Liver (tissue), 9 donors: ENCODE measurements around the gene SERPINA3. TPM values are rescaled to one million over a fixed set of nuclear protein-coding genes. Genes with fewer than 3 reads are reported as not detected.

Source experiments
- DNase-seq: peaks from one replicate; pipeline ENCODE4 v3.0.0-alpha.2; 2017; ENCODE audit warnings: low spot score
- H3K27ac ChIP-seq, 2 donors: one replicate each; pipeline ENCODE4 v1.7.0; 2013; ENCODE audit warnings: inconsistent platforms in 2 of 2, low read length in 2 of 2, control low read depth in 1 of 2, low read depth in 1 of 2, mild to moderate bottlenecking in 1 of 2
- H3K27me3 ChIP-seq, 4 donors: one replicate each; pipeline versions ENCODE4 v1.6.1 to v1.7.0; 2013; ENCODE audit warnings: low read length in 3 of 4, inconsistent platforms in 1 of 4, mild to moderate bottlenecking in 1 of 4, moderate library complexity in 1 of 4; ENCODE audit not compliant: control insufficient read depth in 4 of 4, insufficient read depth in 4 of 4
- H3K36me3 ChIP-seq, 4 donors: one replicate each; pipeline versions ENCODE4 v1.6.1 to v1.7.0; 2013; ENCODE audit warnings: low read length in 3 of 4, mild to moderate bottlenecking in 3 of 4, low read depth in 1 of 4, moderate library complexity in 1 of 4; ENCODE audit not compliant: control insufficient read depth in 4 of 4, insufficient read depth in 3 of 4
- H3K4me1 ChIP-seq, 4 donors: one replicate each; pipeline versions ENCODE4 v1.6.1 to v1.7.0; 2013; ENCODE audit warnings: low read length in 3 of 4, mild to moderate bottlenecking in 3 of 4, moderate library complexity in 1 of 4; ENCODE audit not compliant: control insufficient read depth in 4 of 4, insufficient read depth in 4 of 4
- H3K4me3 ChIP-seq, 3 donors: one replicate each; pipeline versions ENCODE4 v1.6.1 to v1.7.0; 2013; ENCODE audit warnings: low read length in 3 of 3, control low read depth in 1 of 3, low read depth in 1 of 3, mild to moderate bottlenecking in 1 of 3
- H3K9ac ChIP-seq, 2 donors: one replicate each; pipeline ENCODE4 v1.7.0; 2013; ENCODE audit warnings: low read length in 2 of 2, mild to moderate bottlenecking in 2 of 2, moderate library complexity in 2 of 2, control low read depth in 1 of 2, low read depth in 1 of 2
- H3K9me3 ChIP-seq, 4 donors: one replicate each; pipeline versions ENCODE4 v1.6.1 to v1.7.0; 2013; ENCODE audit warnings: low read length in 3 of 4; ENCODE audit not compliant: control insufficient read depth in 4 of 4
- ATF3 ChIP-seq: IDR thresholded peaks from 2 replicates; pipeline ENCODE4 v1.6.1; 2016; ENCODE audit warnings: antibody characterized with exemption
- EGR1 ChIP-seq, 2 donors: IDR thresholded peaks; 2 replicates each; pipeline ENCODE4 v1.6.1; 2016 to 2018; ENCODE audit warnings: antibody characterized with exemption in 2 of 2, low read depth in 2 of 2
- FOXA1 ChIP-seq: IDR thresholded peaks from 2 replicates; pipeline ENCODE4 v1.6.1; 2016; ENCODE audit warnings: antibody characterized with exemption
- FOXA2 ChIP-seq: IDR thresholded peaks from 2 replicates; pipeline ENCODE4 v1.6.1; 2016; ENCODE audit warnings: antibody characterized with exemption
- GABPA ChIP-seq, 2 donors: IDR thresholded peaks in 1 of 2; conservative IDR thresholded peaks in 1 of 2; 2 replicates each; pipeline ENCODE4 v1.6.1; 2016; ENCODE audit warnings: antibody characterized with exemption in 2 of 2, mild to moderate bottlenecking in 1 of 2, moderate library complexity in 1 of 2
- HNF4A ChIP-seq, 2 donors: conservative IDR thresholded peaks; 2 replicates each; pipeline ENCODE4 v1.6.1; 2016; ENCODE audit warnings: antibody characterized with exemption in 2 of 2, mild to moderate bottlenecking in 2 of 2
- HNF4G ChIP-seq: IDR thresholded peaks from 2 replicates; pipeline ENCODE4 v1.6.1; 2016; ENCODE audit warnings: antibody characterized with exemption
- JUND ChIP-seq, 2 donors: IDR thresholded peaks; 2 replicates each; pipeline ENCODE4 v1.6.1; 2016; ENCODE audit warnings: antibody characterized with exemption in 2 of 2
- NR2F2 ChIP-seq: IDR thresholded peaks from 2 replicates; pipeline ENCODE4 v1.6.1; 2016; ENCODE audit warnings: antibody characterized with exemption
- RAD21 ChIP-seq, 2 donors: IDR thresholded peaks; 2 replicates each; pipeline ENCODE4 v1.6.1; 2016; ENCODE audit warnings: antibody characterized with exemption in 2 of 2, mild to moderate bottlenecking in 2 of 2
- RXRA ChIP-seq, 2 donors: IDR thresholded peaks; 2 replicates each; pipeline ENCODE4 v1.6.1; 2017 to 2018; ENCODE audit warnings: antibody characterized with exemption in 2 of 2, mild to moderate bottlenecking in 1 of 2
- SP1 ChIP-seq: IDR thresholded peaks from 2 replicates; pipeline ENCODE4 v1.6.1; 2018; ENCODE audit warnings: antibody characterized with exemption, mild to moderate bottlenecking
- TAF1 ChIP-seq: conservative IDR thresholded peaks from 2 replicates; pipeline ENCODE4 v1.6.1; 2016; ENCODE audit warnings: antibody characterized with exemption, mild to moderate bottlenecking
- YY1 ChIP-seq: IDR thresholded peaks from 2 replicates; pipeline ENCODE4 v1.6.1; 2016; ENCODE audit warnings: antibody characterized with exemption, mild to moderate bottlenecking
- WGBS: extraction: QIAGEN DNeasy Blood & Tissue Kit; methylation state at CpG from one replicate; pipeline ENCODE4 v1.1.7; 2013; 5-methylcytosine and 5-hydroxymethylcytosine counted together
- polyA plus RNA-seq, 2 donors: library from polyadenylated mRNA; stranded (reverse) in 1 of 2; unstranded in 1 of 2; fragments of 200-250 nt in 1 of 2; fragments of >200 nt in 1 of 2; fragmentation: Nextera tagmentation in 1 of 2; extraction: Ambion mirVana in 1 of 2; gene quantifications; one replicate each; pipeline versions ENCODE4 v1.2.1 to v1.2.3, GENCODE V29; 2013 to 2015
- total RNA-seq, 2 donors: library from RNA; depleted of rRNA; stranded (reverse); fragments of >200 nt; gene quantifications; one replicate each; pipeline ENCODE4 v1.2.3, GENCODE V29; 2014
- TF ChIP-seq, protein P1 (sequence below): IDR thresholded peaks from 2 replicates; pipeline ENCODE4 v1.6.1; 2016; ENCODE audit warnings: antibody characterized with exemption
- TF ChIP-seq, protein P2 (sequence below): fragments of 150-350 bp; IDR thresholded peaks from 2 replicates; pipeline ENCODE4 v1.5.1; 2017; ENCODE audit warnings: improper control_type of control experiment, low read depth, low read length; ENCODE audit not compliant: missing input control
- TF ChIP-seq, protein P3 (sequence below): IDR thresholded peaks from 2 replicates; pipeline ENCODE4 v1.6.1; 2016; ENCODE audit warnings: antibody characterized with exemption
- TF ChIP-seq, protein P4 (sequence below): IDR thresholded peaks from 2 replicates; pipeline ENCODE4 v1.6.1; 2016; ENCODE audit warnings: antibody characterized with exemption, mild to moderate bottlenecking
- donor health status: healthy.
- donor health status: healthy.
- donor health status: healthy.
- donor health status: healthy.
- donor health status: healthy.

The SERPINA3 gene
- total and polyA plus RNA-seq, 4 donors: 2,087 to 17,984 (median 13,009) TPM

- WGBS: 82% methylated on average over 6 of the region's 6 CpGs
- no peak for DNase-seq
Measured at GRCh38 chr14:94570002-94570400, 42.2 kb upstream of the SERPINA3 start.

More at GRCh38 chr14:94570002-94570400, 42.2 kb upstream of the SERPINA3 start:
- no peak overlapping the region for H3K9ac ChIP-seq
- H3K36me3 ChIP-seq: peaks cover 0 to 25% (median 12%) of the 10 kb centered on the region in 4 donors
- no peaks in the 10 kb centered on the region for H3K9me3 ChIP-seq
- no peak overlapping the region for H3K4me3 ChIP-seq
- TF ChIP-seq EGR1 (IDR thresholded peaks at IDR 0.05; ENCODE audit: low read depth in 2 of 2) (no peak), ATF3 (no peak), TAF1 (no peak), RXRA (IDR thresholded peaks at IDR 0.05) (no peak), FOXA2 (no peak), JUND (IDR thresholded peaks at IDR 0.05) (no peak), FOXA1 (no peak), SP1 (no peak), YY1 (no peak), NR2F2 (no peak), HNF4A (conservative IDR thresholded peaks at IDR 0.05) (no peak), GABPA (IDR thresholded peaks at IDR 0.05 in 1 of 2, conservative IDR thresholded peaks at IDR 0.05 in 1 of 2) (no peak), RAD21 (IDR thresholded peaks at IDR 0.05) (no peak), HNF4G (no peak)
- TF ChIP-seq, protein P1, sequence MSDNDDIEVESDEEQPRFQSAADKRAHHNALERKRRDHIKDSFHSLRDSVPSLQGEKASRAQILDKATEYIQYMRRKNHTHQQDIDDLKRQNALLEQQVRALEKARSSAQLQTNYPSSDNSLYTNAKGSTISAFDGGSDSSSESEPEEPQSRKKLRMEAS: no peak
- TF ChIP-seq, protein P2, sequence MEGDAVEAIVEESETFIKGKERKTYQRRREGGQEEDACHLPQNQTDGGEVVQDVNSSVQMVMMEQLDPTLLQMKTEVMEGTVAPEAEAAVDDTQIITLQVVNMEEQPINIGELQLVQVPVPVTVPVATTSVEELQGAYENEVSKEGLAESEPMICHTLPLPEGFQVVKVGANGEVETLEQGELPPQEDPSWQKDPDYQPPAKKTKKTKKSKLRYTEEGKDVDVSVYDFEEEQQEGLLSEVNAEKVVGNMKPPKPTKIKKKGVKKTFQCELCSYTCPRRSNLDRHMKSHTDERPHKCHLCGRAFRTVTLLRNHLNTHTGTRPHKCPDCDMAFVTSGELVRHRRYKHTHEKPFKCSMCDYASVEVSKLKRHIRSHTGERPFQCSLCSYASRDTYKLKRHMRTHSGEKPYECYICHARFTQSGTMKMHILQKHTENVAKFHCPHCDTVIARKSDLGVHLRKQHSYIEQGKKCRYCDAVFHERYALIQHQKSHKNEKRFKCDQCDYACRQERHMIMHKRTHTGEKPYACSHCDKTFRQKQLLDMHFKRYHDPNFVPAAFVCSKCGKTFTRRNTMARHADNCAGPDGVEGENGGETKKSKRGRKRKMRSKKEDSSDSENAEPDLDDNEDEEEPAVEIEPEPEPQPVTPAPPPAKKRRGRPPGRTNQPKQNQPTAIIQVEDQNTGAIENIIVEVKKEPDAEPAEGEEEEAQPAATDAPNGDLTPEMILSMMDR: no peak
- TF ChIP-seq, protein P3, sequence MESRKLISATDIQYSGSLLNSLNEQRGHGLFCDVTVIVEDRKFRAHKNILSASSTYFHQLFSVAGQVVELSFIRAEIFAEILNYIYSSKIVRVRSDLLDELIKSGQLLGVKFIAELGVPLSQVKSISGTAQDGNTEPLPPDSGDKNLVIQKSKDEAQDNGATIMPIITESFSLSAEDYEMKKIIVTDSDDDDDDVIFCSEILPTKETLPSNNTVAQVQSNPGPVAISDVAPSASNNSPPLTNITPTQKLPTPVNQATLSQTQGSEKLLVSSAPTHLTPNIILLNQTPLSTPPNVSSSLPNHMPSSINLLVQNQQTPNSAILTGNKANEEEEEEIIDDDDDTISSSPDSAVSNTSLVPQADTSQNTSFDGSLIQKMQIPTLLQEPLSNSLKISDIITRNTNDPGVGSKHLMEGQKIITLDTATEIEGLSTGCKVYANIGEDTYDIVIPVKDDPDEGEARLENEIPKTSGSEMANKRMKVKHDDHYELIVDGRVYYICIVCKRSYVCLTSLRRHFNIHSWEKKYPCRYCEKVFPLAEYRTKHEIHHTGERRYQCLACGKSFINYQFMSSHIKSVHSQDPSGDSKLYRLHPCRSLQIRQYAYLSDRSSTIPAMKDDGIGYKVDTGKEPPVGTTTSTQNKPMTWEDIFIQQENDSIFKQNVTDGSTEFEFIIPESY: no peak
- TF ChIP-seq, protein P4, sequence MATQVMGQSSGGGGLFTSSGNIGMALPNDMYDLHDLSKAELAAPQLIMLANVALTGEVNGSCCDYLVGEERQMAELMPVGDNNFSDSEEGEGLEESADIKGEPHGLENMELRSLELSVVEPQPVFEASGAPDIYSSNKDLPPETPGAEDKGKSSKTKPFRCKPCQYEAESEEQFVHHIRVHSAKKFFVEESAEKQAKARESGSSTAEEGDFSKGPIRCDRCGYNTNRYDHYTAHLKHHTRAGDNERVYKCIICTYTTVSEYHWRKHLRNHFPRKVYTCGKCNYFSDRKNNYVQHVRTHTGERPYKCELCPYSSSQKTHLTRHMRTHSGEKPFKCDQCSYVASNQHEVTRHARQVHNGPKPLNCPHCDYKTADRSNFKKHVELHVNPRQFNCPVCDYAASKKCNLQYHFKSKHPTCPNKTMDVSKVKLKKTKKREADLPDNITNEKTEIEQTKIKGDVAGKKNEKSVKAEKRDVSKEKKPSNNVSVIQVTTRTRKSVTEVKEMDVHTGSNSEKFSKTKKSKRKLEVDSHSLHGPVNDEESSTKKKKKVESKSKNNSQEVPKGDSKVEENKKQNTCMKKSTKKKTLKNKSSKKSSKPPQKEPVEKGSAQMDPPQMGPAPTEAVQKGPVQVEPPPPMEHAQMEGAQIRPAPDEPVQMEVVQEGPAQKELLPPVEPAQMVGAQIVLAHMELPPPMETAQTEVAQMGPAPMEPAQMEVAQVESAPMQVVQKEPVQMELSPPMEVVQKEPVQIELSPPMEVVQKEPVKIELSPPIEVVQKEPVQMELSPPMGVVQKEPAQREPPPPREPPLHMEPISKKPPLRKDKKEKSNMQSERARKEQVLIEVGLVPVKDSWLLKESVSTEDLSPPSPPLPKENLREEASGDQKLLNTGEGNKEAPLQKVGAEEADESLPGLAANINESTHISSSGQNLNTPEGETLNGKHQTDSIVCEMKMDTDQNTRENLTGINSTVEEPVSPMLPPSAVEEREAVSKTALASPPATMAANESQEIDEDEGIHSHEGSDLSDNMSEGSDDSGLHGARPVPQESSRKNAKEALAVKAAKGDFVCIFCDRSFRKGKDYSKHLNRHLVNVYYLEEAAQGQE: no peak
- H3K4me1 ChIP-seq: peaks cover 32 to 81% (median 67%) of the 10 kb centered on the region in 4 donors
- H3K27ac ChIP-seq: peak overlapping the region; percentile 44 to 60
- no peaks in the 10 kb centered on the region for H3K27me3 ChIP-seq
